Small intestine (tissue), 16 donors: Measurements from ENCODE around the gene VWA2. TPM values are rescaled to one million over a fixed set of nuclear protein-coding genes. Genes with fewer than 3 reads are reported as not detected.

Experiments
- DNase-seq, 2 donors: peaks; one replicate each; pipeline versions ENCODE4 v3.0.0 to v3.0.0-alpha.2; 2013
- FAIRE-seq: peaks from 2 replicates; lab custom pipeline; 2012; peaks lifted over from hg19 to GRCh38; lab: Jason Lieb, UNC
- H3K27ac ChIP-seq, 3 donors: one replicate each; pipeline ENCODE4 v1.5.1; 2013; ENCODE audit warnings: low read length in 2 of 3, mild to moderate bottlenecking in 2 of 3, control low read depth in 1 of 3, inconsistent platforms in 1 of 3, low read depth in 1 of 3, moderate library complexity in 1 of 3
- H3K27me3 ChIP-seq, 3 donors: one replicate each; pipeline ENCODE4 v1.6.1; 2013; ENCODE audit warnings: low read length in 3 of 3, inconsistent platforms in 1 of 3; ENCODE audit not compliant: control insufficient read depth in 3 of 3, insufficient read depth in 3 of 3
- H3K36me3 ChIP-seq, 3 donors: one replicate each; pipeline ENCODE4 v1.6.1; 2013; ENCODE audit warnings: low read length in 3 of 3, inconsistent platforms in 1 of 3, low read depth in 1 of 3, mild to moderate bottlenecking in 1 of 3, moderate library complexity in 1 of 3; ENCODE audit not compliant: control insufficient read depth in 3 of 3, insufficient read depth in 2 of 3
- H3K4me1 ChIP-seq, 3 donors: one replicate each; pipeline ENCODE4 v1.6.1; 2013; ENCODE audit warnings: low read length in 2 of 3, inconsistent platforms in 1 of 3, low read depth in 1 of 3, mild to moderate bottlenecking in 1 of 3, moderate library complexity in 1 of 3; ENCODE audit not compliant: control insufficient read depth in 3 of 3, insufficient read depth in 2 of 3
- H3K4me3 ChIP-seq, 3 donors: one replicate each; pipeline ENCODE4 v1.5.1; 2013; ENCODE audit warnings: low read length in 3 of 3, control low read depth in 1 of 3, inconsistent platforms in 1 of 3, low read depth in 1 of 3, mild to moderate bottlenecking in 1 of 3, moderate library complexity in 1 of 3
- H3K9me3 ChIP-seq, 2 donors: one replicate each; pipeline ENCODE4 v1.6.1; 2013; ENCODE audit warnings: low read depth in 1 of 2, low read length in 1 of 2; ENCODE audit not compliant: control insufficient read depth in 2 of 2, insufficient read depth in 1 of 2
- WGBS, 3 donors: extraction: QIAGEN DNeasy Blood & Tissue Kit; methylation state at CpG; one replicate each; pipeline ENCODE4 v1.1.7; 2013; 5-methylcytosine and 5-hydroxymethylcytosine counted together
- long read RNA-seq, 10 donors: transcript quantifications; one replicate each; lab custom pipeline, GENCODE V29; 2026
- polyA plus RNA-seq, 4 donors: library from polyadenylated mRNA; stranded (reverse) in 3 of 4; unstranded in 1 of 4; fragments of 200-250 nt in 3 of 4; fragments of 120-200 nt in 1 of 4; gene quantifications; one replicate each; pipeline versions ENCODE4 v1.2.1 to v1.2.3, GENCODE V29; 2013
- donor health status: healthy with polysubstance abuse.
- donor health status: control.
- donor health status: control.
- donor health status: Bipolar disorder and iron deficiency.
- donor health status: healthy.

Gene VWA2, protein sequence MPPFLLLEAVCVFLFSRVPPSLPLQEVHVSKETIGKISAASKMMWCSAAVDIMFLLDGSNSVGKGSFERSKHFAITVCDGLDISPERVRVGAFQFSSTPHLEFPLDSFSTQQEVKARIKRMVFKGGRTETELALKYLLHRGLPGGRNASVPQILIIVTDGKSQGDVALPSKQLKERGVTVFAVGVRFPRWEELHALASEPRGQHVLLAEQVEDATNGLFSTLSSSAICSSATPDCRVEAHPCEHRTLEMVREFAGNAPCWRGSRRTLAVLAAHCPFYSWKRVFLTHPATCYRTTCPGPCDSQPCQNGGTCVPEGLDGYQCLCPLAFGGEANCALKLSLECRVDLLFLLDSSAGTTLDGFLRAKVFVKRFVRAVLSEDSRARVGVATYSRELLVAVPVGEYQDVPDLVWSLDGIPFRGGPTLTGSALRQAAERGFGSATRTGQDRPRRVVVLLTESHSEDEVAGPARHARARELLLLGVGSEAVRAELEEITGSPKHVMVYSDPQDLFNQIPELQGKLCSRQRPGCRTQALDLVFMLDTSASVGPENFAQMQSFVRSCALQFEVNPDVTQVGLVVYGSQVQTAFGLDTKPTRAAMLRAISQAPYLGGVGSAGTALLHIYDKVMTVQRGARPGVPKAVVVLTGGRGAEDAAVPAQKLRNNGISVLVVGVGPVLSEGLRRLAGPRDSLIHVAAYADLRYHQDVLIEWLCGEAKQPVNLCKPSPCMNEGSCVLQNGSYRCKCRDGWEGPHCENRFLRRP
- 10 to 100 TPM in 1 of 4 donors, 1 to 10 TPM in 1, not detected in 2; 3.0 to 13.8 TPM for polyA plus RNA-seq
- long read RNA-seq, donor 1, partial matches to known transcripts, result 5 of 7 reads
- long read RNA-seq, donor 1, other reads (novel, unspliced or antisense), result 0 of 7 reads
- long read RNA-seq, donor 2, result 0 reads
- long read RNA-seq, donor 3, result 0 reads
- long read RNA-seq, donor 4, result 0 reads
- long read RNA-seq, donor 5, result 0 reads
- long read RNA-seq, donor 6, partial matches to known transcripts, result 0 of 1 reads
- long read RNA-seq, donor 6, other reads (novel, unspliced or antisense), result 0 of 1 reads
- long read RNA-seq, donor 7, result 0 reads
- long read RNA-seq, donor 8, result 0 reads
- long read RNA-seq, donor 9, result 0 reads
- long read RNA-seq, donor 10, partial matches to known transcripts, result 5 of 5 reads
- long read RNA-seq, donor 10, other reads (novel, unspliced or antisense), result 0 of 5 reads

DNA sequence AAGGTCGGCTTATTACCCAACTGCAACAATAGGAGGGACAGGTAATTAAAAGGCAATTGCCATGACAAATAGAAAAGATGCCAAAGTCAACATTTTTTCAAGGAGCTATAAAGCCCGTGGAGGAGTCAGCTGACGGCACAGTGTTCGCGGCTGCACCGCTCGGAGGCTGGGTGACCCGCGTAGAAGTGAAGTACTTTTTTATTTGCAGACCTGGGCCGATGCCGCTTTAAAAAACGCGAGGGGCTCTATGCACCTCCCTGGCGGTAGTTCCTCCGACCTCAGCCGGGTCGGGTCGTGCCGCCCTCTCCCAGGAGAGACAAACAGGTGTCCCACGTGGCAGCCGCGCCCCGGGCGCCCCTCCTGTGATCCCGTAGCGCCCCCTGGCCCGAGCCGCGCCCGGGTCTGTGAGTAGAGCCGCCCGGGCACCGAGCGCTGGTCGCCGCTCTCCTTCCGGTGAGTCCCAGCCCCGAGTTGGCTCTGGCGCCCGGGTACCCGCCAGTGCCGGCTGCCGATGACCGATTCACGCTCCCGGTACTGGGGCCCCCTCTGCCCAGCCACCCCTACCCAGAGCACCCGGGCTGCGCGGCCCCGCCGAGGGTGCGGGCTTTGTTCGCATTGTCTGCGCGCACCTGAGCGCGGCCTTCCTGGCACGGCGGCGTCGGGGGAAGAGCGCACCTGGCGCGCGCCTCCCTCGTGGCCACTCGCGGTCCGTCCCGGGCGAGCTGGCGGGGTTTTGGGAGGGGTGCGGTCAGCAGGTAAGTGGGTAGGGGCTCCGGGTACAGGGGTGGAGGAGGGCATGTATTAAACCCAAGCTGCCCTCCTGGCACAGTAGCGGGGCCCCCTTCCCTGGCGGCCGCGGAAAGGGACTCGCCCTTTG, at the start of gene VWA2:
Gene VWA2 (plus strand): TSS at position 138 of the 877 bp plus-strand sequence. CDS start 9,460 bp downstream, outside the sequence.
- H3K4me1 ChIP-seq, result no peaks in the 10 kb centered on the region
- H3K4me3 ChIP-seq, result peak within 1 kb of the TSS in 2 of 3 donors; percentile 50 to 62
- H3K27me3 ChIP-seq, result peaks cover 0 to 25% (median 0%) of the 10 kb centered on the region in 3 donors
- WGBS, 3 donors, result 1 to 4% (median 3%) methylated on average over 62 to 79 of the region's 79 CpGs
- FAIRE-seq, result no peak
- H3K27ac ChIP-seq, result no peak within 1 kb of the TSS
- peak; percentile 59 to 82 for DNase-seq
- no peaks in the 10 kb centered on the region for H3K9me3 ChIP-seq
- no peaks in the 10 kb centered on the region for H3K36me3 ChIP-seq

DNA sequence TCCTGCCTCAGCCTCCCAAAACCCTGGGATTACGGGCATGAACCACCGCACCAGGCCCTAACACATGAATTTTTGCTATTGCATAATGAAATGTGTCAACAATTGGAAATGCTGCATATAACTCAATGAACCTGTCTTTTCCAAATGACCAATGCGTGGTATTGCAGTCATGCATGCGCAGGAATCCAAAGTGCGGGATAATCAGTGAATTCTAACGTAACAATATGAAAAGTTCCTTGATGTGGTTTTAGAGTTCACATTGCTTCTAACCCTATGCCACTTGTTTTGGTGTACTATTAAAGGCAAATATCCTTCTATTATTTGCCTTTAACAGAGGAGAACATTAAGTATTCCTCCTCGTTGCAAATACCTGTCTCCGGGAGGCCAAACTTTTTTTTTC, 49.4 kb upstream of the VWA2 start:
- H3K27me3 ChIP-seq, result no peaks in the 10 kb centered on the region
- H3K27ac ChIP-seq, result no peak overlapping the region
- H3K4me3 ChIP-seq, result no peak overlapping the region
- DNase-seq (no peak), FAIRE-seq (no peak)
- WGBS, 3 donors, result 92 to 93% (median 92%) methylated on average over 8 of the region's 8 CpGs
- H3K9me3 ChIP-seq, result no peaks in the 10 kb centered on the region
- H3K4me1 ChIP-seq, result no peaks in the 10 kb centered on the region
- no peaks in the 10 kb centered on the region for H3K36me3 ChIP-seq

- DNase-seq (no peak), FAIRE-seq (no peak)
- no peaks in the 10 kb centered on the region for H3K27me3 ChIP-seq
- no peaks in the 10 kb centered on the region for H3K9me3 ChIP-seq
- H3K27ac ChIP-seq, result no peak overlapping the region
- 61 to 72% (median 67%) methylated on average over 2 of the region's 2 CpGs for WGBS, 3 donors
- no peak overlapping the region for H3K4me3 ChIP-seq
- no peaks in the 10 kb centered on the region for H3K4me1 ChIP-seq
- H3K36me3 ChIP-seq, result no peaks in the 10 kb centered on the region
Observed at GRCh38 chr10:114195079-114195478, 44.0 kb upstream of the VWA2 start.

DNA sequence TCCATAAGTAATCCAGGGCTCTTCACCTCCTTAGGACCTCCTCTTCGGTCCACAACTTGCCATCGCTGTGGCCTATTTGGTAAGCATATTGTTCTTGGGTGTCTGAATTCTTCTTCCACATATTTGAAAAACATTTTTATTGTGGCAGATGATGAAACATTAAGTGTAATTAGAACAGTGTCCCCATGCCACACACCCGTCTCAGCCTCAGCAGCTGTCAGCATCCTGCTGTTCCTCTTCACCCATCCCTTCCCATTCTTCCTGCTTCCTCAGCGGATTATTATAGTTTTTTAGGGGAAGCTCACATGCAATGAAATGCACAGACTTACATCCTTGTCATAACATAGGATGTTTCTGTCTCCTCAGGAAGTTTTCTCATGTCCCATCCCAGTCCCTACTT, 39.8 kb upstream of the VWA2 start:
- Histone ChIP-seq H3K27me3 (no peaks in the 10 kb centered on the region), H3K4me3 (no peak overlapping the region), H3K27ac (no peak overlapping the region), H3K4me1 (no peaks in the 10 kb centered on the region), H3K36me3 (no peaks in the 10 kb centered on the region), H3K9me3 (no peaks in the 10 kb centered on the region)
- 81 to 89% (median 86%) methylated on average over 4 of the region's 4 CpGs for WGBS, 3 donors
- FAIRE-seq, result no peak
- no peak for DNase-seq

DNA sequence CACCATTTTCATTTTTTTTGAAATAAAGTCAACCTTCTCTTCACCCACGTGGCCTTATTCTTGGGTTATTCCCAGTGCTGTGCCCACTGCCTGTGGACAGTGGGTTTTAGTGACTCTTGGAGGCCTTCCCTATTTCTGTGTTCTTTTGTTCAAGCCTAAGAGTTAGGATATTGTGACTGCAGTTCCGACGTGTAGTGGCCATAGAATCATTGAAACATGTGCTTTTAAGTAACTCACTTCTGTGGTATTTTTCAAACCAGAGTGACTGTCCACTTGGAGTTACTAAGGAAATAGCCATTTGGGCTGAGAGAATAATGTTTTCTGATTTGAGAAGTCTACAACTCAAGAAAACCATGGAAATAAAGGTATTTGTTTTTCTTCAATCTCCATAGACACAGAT, 36.2 kb upstream of the VWA2 start:
- Histone ChIP-seq H3K27me3 (no peaks in the 10 kb centered on the region), H3K27ac (no peak overlapping the region), H3K36me3 (no peaks in the 10 kb centered on the region), H3K4me3 (no peak overlapping the region), H3K9me3 (no peaks in the 10 kb centered on the region), H3K4me1 (no peaks in the 10 kb centered on the region)
- 70 to 93% (median 80%) methylated on average over 3 of the region's 3 CpGs for WGBS, 3 donors
- FAIRE-seq (no peak), DNase-seq (no peak)

DNA sequence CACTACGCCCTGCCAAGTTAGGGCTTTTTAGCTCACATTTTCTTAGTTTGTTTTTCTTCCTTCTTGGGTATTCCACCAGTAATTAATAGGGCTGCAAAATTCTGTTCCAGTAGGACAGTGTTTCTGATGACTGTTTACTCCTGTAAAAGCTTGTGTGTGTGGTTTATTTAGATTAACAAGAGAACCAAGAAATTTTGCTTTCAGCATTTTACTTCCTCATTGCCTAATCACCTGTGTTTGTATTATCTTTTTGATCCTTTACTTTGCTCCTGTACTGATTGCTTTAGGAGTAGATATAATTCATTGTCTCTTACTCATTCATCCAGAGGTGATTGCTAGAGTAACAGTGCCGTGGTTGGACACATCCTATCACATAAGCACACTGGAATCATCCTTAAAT, 32.2 kb upstream of the VWA2 start:
- no peak overlapping the region for H3K27ac ChIP-seq
- DNase-seq (peak; percentile 10 to 47), FAIRE-seq (no peak)
- no peaks in the 10 kb centered on the region for H3K4me1 ChIP-seq
- H3K9me3 ChIP-seq, result no peaks in the 10 kb centered on the region
- H3K27me3 ChIP-seq, result no peaks in the 10 kb centered on the region
- no peaks in the 10 kb centered on the region for H3K36me3 ChIP-seq
- 36 to 49% (median 36%) methylated on average over 2 of the region's 2 CpGs for WGBS, 3 donors
- no peak overlapping the region for H3K4me3 ChIP-seq

GRCh38 chr10:114207349-114207748, 31.7 kb upstream of the VWA2 start:
- no peak for FAIRE-seq
- no peaks in the 10 kb centered on the region for H3K9me3 ChIP-seq

More at GRCh38 chr10:114207349-114207748, 31.7 kb upstream of the VWA2 start:
- Histone ChIP-seq H3K4me1 (no peaks in the 10 kb centered on the region), H3K27me3 (no peaks in the 10 kb centered on the region), H3K4me3 (no peak overlapping the region), H3K36me3 (no peaks in the 10 kb centered on the region), H3K27ac (no peak overlapping the region)
- 77 to 81% (median 79%) methylated on average over 1 of the region's 1 CpG for whole genome bisulfite sequencing, 3 donors
- DNase-seq, result no peak
